H1 (cell line): ENCODE measurements around the gene AGAP3. TPM values are rescaled to one million over a fixed set of nuclear protein-coding genes. Genes with fewer than 3 reads are reported as not detected.

Source experiments
- CTCF ChIA-PET: fragments of 300-600 bp; sonication (Branson Sonifier 250); formaldehyde crosslinking; loops from one replicate; lab custom pipeline; 2021; ENCODE audit not compliant: partially characterized antibody; lab: Charles Lee
- POLR2A ChIA-PET: fragments of 300-600 bp; sonication (Branson Sonifier 250); formaldehyde crosslinking; loops from one replicate; lab custom pipeline; 2021; ENCODE audit warnings: inconsistent platforms; ENCODE audit not compliant: partially characterized antibody; lab: Charles Lee
- DNase-seq, 2 experiments: peaks; one replicate each; pipeline versions ENCODE4 v3.0.0 to v3.0.0-alpha.2; 2010 to 2022; ENCODE audit warnings: low spot score in 2 of 2, low read depth in 1 of 2, mixed read lengths in 1 of 2
- FAIRE-seq: peaks from 2 replicates; lab custom pipeline; 2011; peaks lifted over from hg19 to GRCh38; lab: Jason Lieb, UNC
- H2AFZ ChIP-seq: 2 replicates; pipeline ENCODE4 v1.8.1; 2012; ENCODE audit warnings: low read length, inconsistent platforms
- H2AK5ac ChIP-seq: 2 replicates; pipeline ENCODE4 v1.6.1; 2013; ENCODE audit warnings: low read depth, low read length
- H2BK120ac ChIP-seq: replicated peaks from 2 replicates; pipeline ENCODE3; 2013; ENCODE audit warnings: low read depth, low read length, inconsistent platforms
- H2BK12ac ChIP-seq: 2 replicates; pipeline ENCODE4 v1.6.1; 2013; ENCODE audit warnings: low read depth, low read length
- H2BK15ac ChIP-seq: 2 replicates; pipeline ENCODE4 v1.6.1; 2013; ENCODE audit warnings: low read length
- H2BK20ac ChIP-seq: 2 replicates; pipeline ENCODE4 v1.6.1; 2013; ENCODE audit warnings: low read length
- H2BK5ac ChIP-seq: 2 replicates; pipeline ENCODE4 v1.6.1; 2013; ENCODE audit warnings: low read depth, low read length
- H3K14ac ChIP-seq: 2 replicates; pipeline ENCODE4 v1.6.1; 2013; ENCODE audit warnings: inconsistent platforms; ENCODE audit not compliant: insufficient read length
- H3K18ac ChIP-seq: 2 replicates; pipeline ENCODE4 v1.6.1; 2013; ENCODE audit warnings: low read length; ENCODE audit errors: extremely low read depth
- H3K23ac ChIP-seq: 2 replicates; pipeline ENCODE4 v1.6.1; 2013; ENCODE audit warnings: inconsistent platforms; ENCODE audit not compliant: insufficient read length
- H3K23me2 ChIP-seq: 2 replicates; pipeline ENCODE4 v1.6.1; 2013; ENCODE audit warnings: low read depth, low read length
- H3K27ac ChIP-seq: 2 replicates; pipeline ENCODE4 v1.6.1; 2011; ENCODE audit warnings: low read depth, low read length, inconsistent platforms
- H3K27me3 ChIP-seq, 4 experiments: replicated peaks in 1 of 4; 1 replicate in 1 of 4; 2 replicates in 3 of 4; pipeline versions ENCODE4 v1.6.1 to v1.8.1; 2011 to 2013; ENCODE audit warnings: low read length in 3 of 4, mild to moderate bottlenecking in 3 of 4, inconsistent platforms in 2 of 4, mixed read lengths in 2 of 4, moderate library complexity in 1 of 4; ENCODE audit not compliant: control insufficient read depth in 3 of 4, insufficient read depth in 3 of 4; ENCODE audit errors: extremely low read depth in 1 of 4
- H3K36me3 ChIP-seq, 4 experiments: 2 replicates each; pipeline versions ENCODE4 v1.6.1 to v1.8.1; 2011 to 2013; ENCODE audit warnings: mild to moderate bottlenecking in 4 of 4, low read length in 3 of 4, moderate library complexity in 2 of 4, control low read depth in 1 of 4, inconsistent platforms in 1 of 4; ENCODE audit not compliant: insufficient read depth in 4 of 4, control insufficient read depth in 2 of 4
- H3K4ac ChIP-seq: replicated peaks from 2 replicates; pipeline ENCODE3; 2013; ENCODE audit warnings: low read length, low read depth, mixed read lengths, inconsistent platforms; ENCODE audit not compliant: insufficient read length
- H3K4me1 ChIP-seq, 4 experiments: replicated peaks in 1 of 4; 1 replicate in 1 of 4; 2 replicates in 3 of 4; pipeline versions ENCODE4 v1.6.1 to v1.8.1; 2011 to 2013; ENCODE audit warnings: low read length in 3 of 4, inconsistent platforms in 2 of 4, mixed read lengths in 1 of 4; ENCODE audit not compliant: insufficient read depth in 4 of 4, control insufficient read depth in 3 of 4
- H3K4me2 ChIP-seq, 2 experiments: 2 replicates each; pipeline versions ENCODE4 v1.6.1 to v1.8.1; 2011 to 2013; ENCODE audit warnings: low read depth in 2 of 2, low read length in 2 of 2, control low read depth in 1 of 2, inconsistent platforms in 1 of 2, mild to moderate bottlenecking in 1 of 2; ENCODE audit not compliant: insufficient read depth in 1 of 2
- H3K4me3 ChIP-seq, 4 experiments: fragments of 200-600, 300-600 bp in 1 of 4; sonication (generic), shearing (Covaris generic), sonication (Bioruptor Twin) in 1 of 4; 2 replicates each; pipeline versions ENCODE4 v1.5.1 to v1.8.1; 2011 to 2016; ENCODE audit warnings: low read length in 4 of 4, low read depth in 3 of 4, control low read depth in 2 of 4, inconsistent platforms in 2 of 4, mild to moderate bottlenecking in 2 of 4, mixed read lengths in 1 of 4, moderate library complexity in 1 of 4; ENCODE audit not compliant: insufficient read depth in 2 of 4; ENCODE audit errors: extremely low read depth in 1 of 4
- H3K56ac ChIP-seq: replicated peaks from 2 replicates; pipeline ENCODE3; 2013; ENCODE audit warnings: low read depth, mild to moderate bottlenecking, mixed read lengths, low read length, inconsistent platforms; ENCODE audit not compliant: insufficient read length
- H3K79me1 ChIP-seq: 2 replicates; pipeline ENCODE4 v1.6.1; 2013; ENCODE audit warnings: low read depth, low read length, control low read depth
- H3K79me2 ChIP-seq, 2 experiments: 2 replicates each; pipeline versions ENCODE4 v1.6.1 to v1.8.1; 2012 to 2013; ENCODE audit warnings: low read length in 2 of 2, mild to moderate bottlenecking in 2 of 2, inconsistent platforms in 1 of 2; ENCODE audit not compliant: insufficient read depth in 2 of 2, control insufficient read depth in 1 of 2
- H3K9ac ChIP-seq, 4 experiments: replicated peaks in 1 of 4; 1 replicate in 1 of 4; 2 replicates in 3 of 4; pipeline versions ENCODE4 v1.6.1 to v1.8.1; 2011 to 2013; ENCODE audit warnings: low read depth in 3 of 4, low read length in 3 of 4, control low read depth in 2 of 4, mild to moderate bottlenecking in 2 of 4, moderate library complexity in 2 of 4, inconsistent platforms in 1 of 4; ENCODE audit errors: extremely low read depth in 1 of 4
- H3K9me3 ChIP-seq, 2 experiments: 2 replicates each; pipeline versions ENCODE4 v1.6.1 to v1.8.1; 2012 to 2013; ENCODE audit warnings: mild to moderate bottlenecking in 2 of 2, moderate library complexity in 2 of 2, control low read depth in 1 of 2, inconsistent platforms in 1 of 2, low read depth in 1 of 2, low read length in 1 of 2, mixed read lengths in 1 of 2; ENCODE audit not compliant: insufficient read depth in 2 of 2
- H4K20me1 ChIP-seq, 2 experiments: replicated peaks in 1 of 2; 2 replicates each; pipeline versions ENCODE3 to v1.8.1; 2011 to 2013; ENCODE audit warnings: inconsistent platforms in 2 of 2, low read length in 2 of 2, mild to moderate bottlenecking in 1 of 2; ENCODE audit not compliant: insufficient read depth in 2 of 2, control insufficient read depth in 1 of 2
- H4K5ac ChIP-seq: 2 replicates; pipeline ENCODE4 v1.6.1; 2013; ENCODE audit warnings: low read length, low read depth, mixed read lengths, inconsistent platforms; ENCODE audit not compliant: insufficient read length
- H4K8ac ChIP-seq: 2 replicates; pipeline ENCODE4 v1.8.0; 2013; ENCODE audit warnings: mild to moderate bottlenecking, moderate library complexity, low read length, inconsistent platforms; ENCODE audit not compliant: insufficient read depth; ENCODE audit errors: extremely low read depth
- H4K91ac ChIP-seq: replicated peaks from 2 replicates; pipeline ENCODE3; 2013; ENCODE audit warnings: low read length, mixed read lengths, inconsistent platforms; ENCODE audit not compliant: insufficient read length
- ASH2L ChIP-seq: fragments of 200-600, 300-600 bp; sonication (generic); IDR thresholded peaks from one replicate; pipeline ENCODE4 v1.7.1; 2017; ENCODE audit warnings: low read length
- BRCA1 ChIP-seq: IDR thresholded peaks from 2 replicates; pipeline ENCODE4 v1.6.1; 2012; ENCODE audit warnings: low read depth, low read length, improper control_type of control experiment
- CTBP2 ChIP-seq: IDR thresholded peaks from 2 replicates; pipeline ENCODE4 v1.7.0; 2011; ENCODE audit warnings: borderline replicate concordance, mild to moderate bottlenecking, moderate library complexity, mixed read lengths, low read length; ENCODE audit not compliant: insufficient read depth, insufficient read length
- EP300 ChIP-seq, 2 experiments: IDR thresholded peaks; 1 replicate in 1 of 2; 2 replicates in 1 of 2; pipeline ENCODE4 v1.6.1; 2011 to 2012; ENCODE audit warnings: low read depth in 2 of 2, low read length in 2 of 2, mild to moderate bottlenecking in 2 of 2, borderline replicate concordance in 1 of 2, inconsistent platforms in 1 of 2, moderate library complexity in 1 of 2
- FOSL1 ChIP-seq: IDR thresholded peaks from 2 replicates; pipeline ENCODE4 v1.6.1; 2011; ENCODE audit warnings: mild to moderate bottlenecking, low read depth, low read length, moderate library complexity; ENCODE audit not compliant: insufficient read depth
- GABPA ChIP-seq: IDR thresholded peaks from 2 replicates; pipeline ENCODE4 v1.6.1; 2011; ENCODE audit warnings: mild to moderate bottlenecking, low read length, moderate library complexity, borderline replicate concordance; ENCODE audit not compliant: insufficient read depth
- JUN ChIP-seq: IDR thresholded peaks from 2 replicates; pipeline ENCODE4 v1.6.1; 2011; ENCODE audit warnings: low read depth, mild to moderate bottlenecking, improper control_type of control experiment, low read length
- KDM4A ChIP-seq: IDR thresholded peaks from one replicate; pipeline ENCODE4 v1.7.1; 2012; ENCODE audit warnings: low read depth, mild to moderate bottlenecking, moderate library complexity, low read length, inconsistent platforms; ENCODE audit not compliant: severe bottlenecking
- MAX ChIP-seq: IDR thresholded peaks from 2 replicates; pipeline ENCODE4 v1.6.1; 2012; ENCODE audit warnings: inconsistent platforms
- POLR2AphosphoS5 ChIP-seq: IDR thresholded peaks from 2 replicates; pipeline ENCODE4 v1.6.1; 2011; ENCODE audit warnings: low read depth, low read length
- SRF ChIP-seq: IDR thresholded peaks from 2 replicates; pipeline ENCODE4 v1.6.1; 2011; ENCODE audit warnings: mild to moderate bottlenecking, low read depth, low read length, moderate library complexity
- USF2 ChIP-seq: IDR thresholded peaks from 2 replicates; pipeline ENCODE4 v1.6.1; 2011; ENCODE audit warnings: low read length, improper control_type of control experiment
- WGBS, 2 experiments: shearing (Covaris generic) in 1 of 2; methylation state at CpG; one replicate each; pipeline versions ENCODE4 v1.1.6 to v1.1.7; 2013 to 2015; ENCODE audit warnings: low lambda C conversion rate in 2 of 2, mixed read lengths in 2 of 2, inconsistent platforms in 1 of 2, low coverage in 1 of 2, missing lambda C conversion rate in 1 of 2; ENCODE audit not compliant: insufficient replicate concordance in 2 of 2, insufficient coverage in 1 of 2, insufficient read length in 1 of 2; ENCODE audit errors: extremely low coverage in 1 of 2, missing lambda C conversion rate in 1 of 2; 5-methylcytosine and 5-hydroxymethylcytosine counted together
- polyA plus RNA-seq, 7 experiments: library from polyadenylated mRNA; depleted of rRNA in 3 of 7; stranded (reverse) in 5 of 7; unstranded in 2 of 7; fragments of >200 nt in 5 of 7; fragments of 200-250 nt in 2 of 7; gene quantifications; 1 replicate in 5 of 7; 2 replicates in 1 of 7; 4 replicates in 1 of 7; pipeline versions ENCODE4 v1.2.1 to v1.2.3, GENCODE V29; 2011 to 2013; ENCODE audit warnings: missing spikeins in 2 of 7, mixed read lengths in 2 of 7
- total RNA-seq: library from RNA; stranded (reverse); fragmentation: NEBNext Ultra II Directional; extraction: Animal tissue kit (Norgen Biotek cat#: 25700); gene quantifications from 2 replicates; pipeline ENCODE4 v1.2.1, GENCODE V29; 2021

Gene AGAP3
- total and polyA plus RNA-seq, 2 of the 8 experiments (the other 6 are each of a cell fraction or from before 2014, with no cell fraction given), result 66.4 to 120 TPM

- Histone ChIP-seq H2BK12ac (no peak overlapping the region), H3K18ac (no peak overlapping the region), H2BK5ac (no peak overlapping the region), H3K4me3 (no peak overlapping the region), H3K79me2 (no peaks in the 10 kb centered on the region), H4K5ac (no peak overlapping the region), H4K20me1 (no peaks in the 10 kb centered on the region), H3K23me2 (no peaks in the 10 kb centered on the region), H2BK20ac (no peak overlapping the region), H2BK120ac (no peak overlapping the region), H2BK15ac (no peak overlapping the region), H3K14ac (no peak overlapping the region), H3K27me3 (peaks cover 0 to 10% (median 0%) of the 10 kb centered on the region in 4 experiments; a peak in 2 of 7 replicates), H3K27ac (no peak overlapping the region), H3K56ac (no peak overlapping the region), H3K9me3 (no peaks in the 10 kb centered on the region), H3K23ac (no peak overlapping the region), H3K9ac (no peak overlapping the region), H3K4ac (no peak overlapping the region), H3K4me1 (peaks cover 0 to 3% (median 2%) of the 10 kb centered on the region in 4 experiments; a peak in 2 of 7 replicates), H3K4me2 (no peak overlapping the region), H3K36me3 (no peaks in the 10 kb centered on the region), H2AK5ac (no peak overlapping the region), H2AFZ (no peak overlapping the region), H4K8ac (no peak overlapping the region), H3K79me1 (no peaks in the 10 kb centered on the region), H4K91ac (no peak overlapping the region)
- POLR2A ChIA-PET, result interaction anchor here (1.3 kb wide), 1 partner anchor 19 kb away, joined by 3 read pairs; the partner anchor contains the start of gene H2BK1
- WGBS, 2 experiments, result 90% methylated on average over 23 of the region's 23 CpGs; no CpG with 5 or more reads in 1 of the 2 experiments
- no peak for DNase-seq
- FAIRE-seq, result no peak
- CTCF ChIA-PET, result interaction anchor here (0.8 to 2.0 kb wide), 6 partner anchors 8 to 69 kb away, joined by 3 to 5 read pairs (median 4); no protein-coding TSS in a partner anchor
- TF ChIP-seq FOSL1 (no peak), SRF (no peak), POLR2AphosphoS5 (no peak), ASH2L (no peak), JUN (no peak), USF2 (no peak), CTBP2 (no peak), EP300 (IDR thresholded peaks at IDR 0.05; ENCODE audit: borderline replicate concordance in 1 of 2, low read depth in 2 of 2, low read length in 2 of 2) (no peak), BRCA1 (no peak), MAX (no peak), KDM4A (no peak), GABPA (no peak)
These were observed 105.8 kb downstream of the AGAP3 start for GRCh38 chr7:151192002-151192539.
